ACHN (cell line): ENCODE measurements around the gene ATAD1.
A peak's percentile ranks its signal among the peaks of the same experiment; 100 is the strongest.
"Not testable (repeated sequence)": the region's sequence is repeated elsewhere in the genome, so short reads cannot be mapped to it uniquely, and the experiment has no call there.

Source experiments
- DNase-seq: peaks from one replicate; pipeline ENCODE4 v3.0.0-alpha.2; 2015
- in situ Hi-C: cut with HindIII; loops from 2 replicates; pipeline ENCODE4 v1.10.0; 2017; ENCODE audit warnings: low sequenced_read_pairs, low pct_ligation_motif_present, low pct_unique_long_range_greater_than_20kb

Gene ATAD1

GRCh38 chr10:87818505-87819288 is 671 bp upstream of the ATAD1 start:
- DNase-seq, result peak; percentile 56
- in situ Hi-C loops, result no loop called here

DNA sequence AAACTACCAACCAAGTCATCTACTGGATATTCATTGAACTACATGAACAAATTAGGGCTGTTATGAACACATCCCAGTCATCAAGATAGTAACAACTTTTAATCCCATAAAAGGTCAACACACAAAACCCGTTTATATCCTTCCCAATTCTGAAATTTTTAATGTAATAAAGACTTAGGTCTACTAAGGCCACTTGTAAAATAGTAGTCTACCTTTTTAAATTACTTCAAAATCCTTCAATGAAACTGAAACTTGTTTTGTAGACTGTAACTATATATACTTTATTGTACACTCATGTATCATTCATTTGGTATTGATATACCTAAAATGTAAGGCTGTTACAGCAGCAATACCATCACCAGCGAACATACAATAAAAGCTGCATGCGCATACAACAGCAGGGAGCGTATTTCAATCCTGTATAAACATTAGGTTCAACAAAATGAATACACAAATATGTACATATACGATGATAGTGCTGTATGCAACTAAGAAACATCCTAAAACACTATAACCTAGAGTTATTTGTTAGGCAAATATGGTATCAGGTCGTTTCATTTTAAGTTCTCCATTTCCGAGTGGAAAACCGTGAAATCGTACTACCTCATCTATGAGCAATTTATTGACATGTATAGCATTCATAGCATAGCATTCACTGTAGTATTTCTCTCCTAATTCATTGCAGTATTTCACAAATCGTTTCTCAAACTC is 973 bp downstream of the ATAD1 start:
- in situ Hi-C loops, result no loop called here
- peak; percentile 39 for DNase-seq

DNA sequence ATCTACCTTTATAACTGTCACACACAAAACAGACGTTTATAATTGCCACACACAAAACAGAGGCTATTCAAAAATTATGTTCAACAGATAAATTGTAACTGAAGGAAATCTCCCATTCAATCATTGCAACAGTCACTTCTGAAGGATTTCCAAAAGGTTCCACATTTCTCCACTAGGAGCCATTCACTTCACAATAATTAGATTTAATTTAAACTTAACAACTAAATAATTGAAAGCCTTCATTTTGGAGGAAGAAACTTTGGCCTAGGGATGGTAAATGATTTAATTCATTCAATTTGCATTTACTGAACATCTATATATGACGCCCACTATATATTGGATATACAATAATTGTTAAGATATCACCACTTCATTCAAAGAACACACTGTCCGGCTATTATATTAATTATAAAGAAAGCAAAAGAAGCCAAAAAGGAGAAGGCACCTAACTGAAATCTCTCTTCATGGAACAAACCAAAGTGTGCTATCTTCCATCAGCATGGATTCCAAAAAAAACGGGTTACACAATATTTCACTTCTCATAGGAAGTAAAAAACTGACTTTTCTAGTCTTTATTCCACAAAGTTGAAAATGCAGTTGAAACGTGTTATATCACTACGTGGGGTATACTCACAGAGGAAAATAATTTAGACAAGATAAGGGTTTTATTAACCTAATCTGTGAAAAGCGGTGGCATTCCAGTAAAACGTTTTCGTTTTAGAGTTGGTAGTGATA is 1.7 kb downstream of the ATAD1 start:
- peak; percentile 18 for DNase-seq
- in situ Hi-C loops, result no loop called here

- in situ Hi-C loops, result no loop called here
- no peak for DNase-seq
Observed at GRCh38 chr10:87804939-87805569, 13.0 kb downstream of the ATAD1 start.

DNA sequence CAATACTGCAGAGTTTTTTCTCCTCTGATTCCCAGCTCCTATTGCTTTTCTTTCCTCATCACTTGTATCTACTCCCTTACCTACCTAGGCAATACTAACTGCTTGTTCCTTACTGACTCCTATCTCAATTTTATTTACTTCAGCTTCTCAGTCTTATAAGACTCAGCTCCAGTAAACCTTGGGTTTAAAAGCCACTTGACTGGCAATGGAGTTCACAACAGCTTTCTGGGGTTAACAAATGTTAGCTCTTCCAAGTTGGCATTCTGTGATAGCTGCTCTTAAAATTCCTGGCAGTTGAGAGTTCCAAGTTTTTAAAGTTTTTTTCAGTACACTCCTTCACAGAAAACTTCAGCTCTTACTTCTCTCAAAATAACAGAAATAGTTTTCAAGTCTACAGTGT is 14.2 kb downstream of the ATAD1 start:
- in situ Hi-C loops, result no loop called here
- DNase-seq, result no peak

GRCh38 chr10:87803328-87803727 is 14.7 kb downstream of the ATAD1 start:
- in situ Hi-C loops, result no loop called here
- no peak for DNase-seq

GRCh38 chr10:87801813-87802435 is 16.1 kb downstream of the ATAD1 start:
- DNase-seq, in situ Hi-C loops: not testable (repeated sequence)

DNA sequence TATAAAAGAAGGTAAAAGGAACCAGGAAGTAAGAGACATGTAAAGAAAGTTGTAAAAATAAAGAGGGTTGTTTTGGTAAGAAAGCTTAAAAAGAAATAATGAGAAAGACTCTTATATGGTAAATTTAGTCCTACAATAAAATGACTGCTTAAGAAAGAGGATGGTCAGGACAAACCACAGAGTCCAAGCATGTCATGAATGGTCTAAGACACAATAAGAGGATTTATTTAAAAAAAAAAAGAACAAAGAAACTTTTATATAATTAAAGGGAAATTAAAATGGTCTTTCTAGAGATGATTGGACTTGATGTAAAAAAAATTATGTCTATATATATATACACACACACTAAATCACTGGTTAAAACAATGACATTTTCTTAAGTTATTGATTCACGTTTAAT is 18.2 kb downstream of the ATAD1 start:
- in situ Hi-C loops, result no loop called here
- no peak for DNase-seq

DNA sequence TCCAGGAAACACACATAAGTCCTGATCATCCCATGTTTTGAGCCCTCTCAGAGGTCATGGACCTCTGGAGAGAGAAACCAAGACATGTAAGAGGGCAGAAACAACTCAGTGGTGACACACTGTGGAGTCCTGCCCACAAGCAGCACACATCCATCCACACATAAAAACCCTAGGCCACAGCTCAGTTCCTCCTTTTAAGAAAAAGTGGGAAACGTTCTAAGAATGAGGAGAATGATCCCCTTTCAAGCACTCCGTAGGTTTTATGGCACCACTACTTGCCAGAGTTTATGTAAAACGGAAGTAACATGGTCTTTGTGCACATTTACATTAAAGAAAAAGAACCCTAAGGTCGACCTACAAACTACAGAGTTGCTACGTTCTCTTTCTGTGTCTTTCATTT is 19.9 kb downstream of the ATAD1 start:
- no peak for DNase-seq
- in situ Hi-C loops, result no loop called here

- DNase-seq, result no peak
- in situ Hi-C loops, result no loop called here
Observed at GRCh38 chr10:87794285-87794684, 23.7 kb downstream of the ATAD1 start.

DNA sequence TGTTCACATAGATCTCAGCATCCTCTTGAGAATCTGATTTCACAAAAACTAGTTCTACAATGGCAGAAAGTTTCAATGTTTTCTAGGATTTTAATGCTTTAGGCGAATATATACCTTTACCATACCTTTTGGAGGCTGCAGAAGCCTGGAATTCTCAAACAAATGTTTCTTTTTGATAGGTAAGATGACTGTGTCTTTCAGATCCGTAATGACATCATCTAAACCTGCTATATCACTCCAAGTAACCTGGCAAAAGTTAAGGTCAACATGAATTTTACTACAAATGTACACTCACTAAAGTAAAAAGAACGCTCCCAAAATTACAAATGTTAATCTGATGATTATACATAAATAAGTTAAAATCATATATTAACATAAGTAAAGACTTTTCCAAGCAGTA is 27.8 kb downstream of the ATAD1 start:
- no peak for DNase-seq
- in situ Hi-C loops, result no loop called here

GRCh38 chr10:87786421-87786820 is 31.6 kb downstream of the ATAD1 start:
- DNase-seq, result no peak
- in situ Hi-C loops, result no loop called here

GRCh38 chr10:87782721-87783120 is 35.3 kb downstream of the ATAD1 start:
- DNase-seq, result peak; percentile 7
- in situ Hi-C loops, result no loop called here

DNA sequence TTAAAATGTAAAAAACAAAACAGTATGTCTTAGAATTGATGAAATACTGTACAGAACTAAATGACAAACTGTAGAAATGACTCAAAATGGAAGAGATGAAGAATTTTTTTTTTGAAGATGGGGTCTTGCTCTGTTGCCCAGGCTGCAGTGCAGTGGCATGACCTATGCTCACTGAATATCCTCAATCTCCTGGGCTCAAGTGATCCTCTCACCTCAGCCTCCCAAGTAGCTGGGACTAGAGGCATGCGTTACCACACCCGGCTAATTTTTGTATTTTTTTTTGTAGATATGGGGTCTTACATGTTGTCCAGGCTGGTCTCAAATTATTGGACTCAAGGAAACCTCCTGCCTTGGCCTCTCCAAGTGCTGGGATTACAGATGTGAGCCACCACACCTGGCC is 36.5 kb downstream of the ATAD1 start:
- DNase-seq, result no peak
- in situ Hi-C loops, result no loop called here

DNA sequence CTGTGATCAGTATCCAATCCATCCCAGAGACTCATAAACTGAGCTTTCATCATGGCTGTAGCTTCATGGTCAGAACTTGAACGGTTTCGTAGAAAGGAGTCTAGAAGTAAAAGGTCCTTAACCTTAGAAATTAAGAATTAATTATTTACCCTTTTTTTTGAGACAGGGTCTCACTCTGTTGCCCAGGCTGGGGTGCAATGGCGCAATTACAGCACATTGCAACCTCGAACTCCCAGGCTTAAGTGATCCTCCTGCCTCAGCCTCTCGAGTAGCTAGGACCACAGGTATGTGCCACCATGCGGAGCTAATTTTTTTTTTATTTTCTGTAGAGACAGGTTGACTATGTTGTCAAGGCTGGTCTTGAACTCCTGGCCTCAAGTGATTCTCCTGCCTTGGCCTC is 41.7 kb downstream of the ATAD1 start:
- in situ Hi-C loops, result no loop called here
- DNase-seq, result no peak

DNA sequence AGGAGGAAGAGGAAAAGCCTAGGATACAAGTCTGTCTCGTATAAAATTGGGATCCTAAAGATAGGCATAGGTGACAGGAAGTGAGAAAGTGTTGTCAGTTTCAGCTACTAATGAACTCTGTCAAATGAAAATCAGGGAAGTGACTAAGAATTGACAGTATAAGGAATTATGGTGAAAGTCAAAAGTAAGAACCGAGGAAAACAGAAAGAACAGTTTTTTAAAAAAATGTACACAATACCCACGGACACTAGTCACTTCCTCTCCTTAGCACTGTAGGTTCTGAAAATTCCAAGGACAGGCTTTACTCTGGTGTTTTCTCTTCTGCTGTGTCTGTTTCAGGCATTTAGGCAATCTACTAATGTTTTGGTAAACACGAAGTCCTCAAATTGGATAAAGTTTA is 42.3 kb downstream of the ATAD1 start:
- no peak for DNase-seq
- in situ Hi-C loops, result no loop called here

GRCh38 chr10:87771871-87772500 is 46.0 kb downstream of the ATAD1 start:
- peak; percentile 57 for DNase-seq
- in situ Hi-C loops, result loop anchor here (25.0 kb wide), 1 partner anchor 110 kb away; the partner anchor contains the start of gene PAPSS2

DNA sequence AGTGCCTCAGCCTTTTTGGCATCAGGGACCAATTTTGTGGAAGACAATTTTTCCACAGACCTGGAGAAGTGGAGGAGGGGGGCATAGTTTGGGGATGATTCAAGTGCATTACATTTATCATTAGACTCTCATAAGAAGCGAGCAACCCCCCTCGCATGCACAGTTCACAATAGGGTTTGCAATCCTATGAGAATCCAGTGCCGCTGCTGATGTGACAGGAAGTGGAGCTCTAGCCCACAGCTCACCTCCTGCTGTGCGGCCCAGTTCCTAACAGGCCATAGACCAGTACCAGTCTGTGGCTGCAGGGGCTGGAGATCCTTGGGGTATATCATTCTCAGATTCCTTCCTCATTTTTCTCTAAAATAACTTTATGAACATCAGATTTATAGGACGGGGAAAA is 50.8 kb downstream of the ATAD1 start:
- no peak for DNase-seq
- in situ Hi-C loops, result loop anchor here (25.0 kb wide), 1 partner anchor 105 kb away; the partner anchor contains the start of gene PAPSS2
